OCI-LY3 (cell line): Measurements from ENCODE around the gene MUC16.

ENCODE experiments used
- H2AFZ ChIP-seq: fragments of 200-600, 300-600 bp; shearing (Covaris generic); 2 replicates; pipeline ENCODE4 v1.6.0; 2014; ENCODE audit warnings: antibody characterized with exemption, low read depth, low read length
- H3K27ac ChIP-seq: fragments of 200-600, 300-600 bp; sonication (generic); 2 replicates; pipeline ENCODE4 v1.5.1; 2014; ENCODE audit warnings: mild to moderate bottlenecking, low read length, moderate library complexity, mixed read lengths
- H3K27me3 ChIP-seq: fragments of 200-600, 300-600 bp; sonication (generic); 2 replicates; pipeline ENCODE4 v1.6.1; 2014; ENCODE audit warnings: low read depth, low read length, mixed read lengths
- H3K36me3 ChIP-seq: fragments of 200-600, 300-600 bp; sonication (generic); replicated peaks from 2 replicates; pipeline ENCODE3; 2014; ENCODE audit warnings: low read depth, low read length, mixed read lengths
- H3K4me1 ChIP-seq: fragments of 300-600, 200-600 bp; sonication (generic); 2 replicates; pipeline ENCODE4 v1.6.1; 2014; ENCODE audit warnings: low read length, mixed read lengths
- H3K4me2 ChIP-seq: fragments of 200-600, 300-600 bp; sonication (generic); 2 replicates; pipeline ENCODE4 v1.6.1; 2014; ENCODE audit warnings: low read length, mixed read lengths
- H3K4me3 ChIP-seq: fragments of 300-600, 200-600 bp; sonication (generic); 2 replicates; pipeline ENCODE4 v1.5.1; 2014; ENCODE audit warnings: antibody characterized with exemption, mild to moderate bottlenecking, low read length, moderate library complexity
- H3K79me2 ChIP-seq: fragments of 300-600, 200-600 bp; shearing (Covaris generic); 2 replicates; pipeline ENCODE4 v1.6.1; 2014; ENCODE audit warnings: mild to moderate bottlenecking, low read length, mixed read lengths
- H3K9ac ChIP-seq: fragments of 300-600, 200-600 bp; shearing (Covaris generic); 2 replicates; pipeline ENCODE4 v1.6.0; 2014; ENCODE audit warnings: mild to moderate bottlenecking, low read length, moderate library complexity
- H3K9me3 ChIP-seq: fragments of 200-600, 300-600 bp; shearing (Covaris generic); 2 replicates; pipeline ENCODE4 v1.6.1; 2014; ENCODE audit warnings: low read length, mixed read lengths; ENCODE audit not compliant: insufficient read depth
- H4K20me1 ChIP-seq: fragments of 200-600, 300-600 bp; sonication (generic); 2 replicates; pipeline ENCODE4 v1.6.1; 2016; ENCODE audit warnings: low read length, mixed read lengths; ENCODE audit not compliant: insufficient read depth
- EZH2phosphoT487 ChIP-seq: fragments of 200-600 bp; shearing (Covaris generic); IDR thresholded peaks from 2 replicates; pipeline ENCODE4 v1.6.1; 2018; ENCODE audit warnings: antibody characterized with exemption, mixed run types, low read depth
- TF ChIP-seq, protein P1 (sequence below): fragments of 200-600, 300-600 bp; sonication (generic); IDR thresholded peaks from 2 replicates; pipeline ENCODE4 v1.5.1; 2014; ENCODE audit warnings: antibody characterized with exemption, low read length, low read depth

Gene MUC16

DNA sequence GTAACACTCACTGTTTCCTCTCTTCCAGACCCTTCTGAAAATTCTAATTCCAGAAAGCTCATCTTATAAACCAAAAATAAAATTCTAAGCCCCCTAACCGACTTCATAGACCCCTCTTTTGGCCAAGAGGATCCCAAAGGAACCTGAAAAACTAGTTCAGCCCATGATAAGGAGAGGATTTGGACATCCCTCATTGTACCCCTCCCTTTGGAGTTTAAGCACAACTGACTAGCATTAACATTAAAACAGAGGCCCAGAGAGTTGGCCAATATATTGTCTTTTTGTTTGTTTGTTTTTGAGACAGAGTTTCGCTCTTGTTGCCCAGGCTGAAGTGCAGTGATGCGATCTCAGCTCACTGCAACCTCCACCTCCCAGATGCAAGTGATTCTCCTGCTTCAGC, 34.2 kb upstream of the MUC16 start:
- Histone ChIP-seq H3K27ac (no peak overlapping the region), H3K4me3 (no peak overlapping the region), H3K79me2 (no peaks in the 10 kb centered on the region), H3K9me3 (no peaks in the 10 kb centered on the region), H3K36me3 (no peaks in the 10 kb centered on the region), H3K9ac (no peak overlapping the region), H2AFZ (no peak overlapping the region), H3K27me3 (no peaks in the 10 kb centered on the region), H3K4me2 (no peak overlapping the region), H3K4me1 (no peaks in the 10 kb centered on the region), H4K20me1 (no peaks in the 10 kb centered on the region)
- no peak for TF ChIP-seq EZH2phosphoT487
- TF ChIP-seq, protein P1, sequence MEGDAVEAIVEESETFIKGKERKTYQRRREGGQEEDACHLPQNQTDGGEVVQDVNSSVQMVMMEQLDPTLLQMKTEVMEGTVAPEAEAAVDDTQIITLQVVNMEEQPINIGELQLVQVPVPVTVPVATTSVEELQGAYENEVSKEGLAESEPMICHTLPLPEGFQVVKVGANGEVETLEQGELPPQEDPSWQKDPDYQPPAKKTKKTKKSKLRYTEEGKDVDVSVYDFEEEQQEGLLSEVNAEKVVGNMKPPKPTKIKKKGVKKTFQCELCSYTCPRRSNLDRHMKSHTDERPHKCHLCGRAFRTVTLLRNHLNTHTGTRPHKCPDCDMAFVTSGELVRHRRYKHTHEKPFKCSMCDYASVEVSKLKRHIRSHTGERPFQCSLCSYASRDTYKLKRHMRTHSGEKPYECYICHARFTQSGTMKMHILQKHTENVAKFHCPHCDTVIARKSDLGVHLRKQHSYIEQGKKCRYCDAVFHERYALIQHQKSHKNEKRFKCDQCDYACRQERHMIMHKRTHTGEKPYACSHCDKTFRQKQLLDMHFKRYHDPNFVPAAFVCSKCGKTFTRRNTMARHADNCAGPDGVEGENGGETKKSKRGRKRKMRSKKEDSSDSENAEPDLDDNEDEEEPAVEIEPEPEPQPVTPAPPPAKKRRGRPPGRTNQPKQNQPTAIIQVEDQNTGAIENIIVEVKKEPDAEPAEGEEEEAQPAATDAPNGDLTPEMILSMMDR: no peak

DNA sequence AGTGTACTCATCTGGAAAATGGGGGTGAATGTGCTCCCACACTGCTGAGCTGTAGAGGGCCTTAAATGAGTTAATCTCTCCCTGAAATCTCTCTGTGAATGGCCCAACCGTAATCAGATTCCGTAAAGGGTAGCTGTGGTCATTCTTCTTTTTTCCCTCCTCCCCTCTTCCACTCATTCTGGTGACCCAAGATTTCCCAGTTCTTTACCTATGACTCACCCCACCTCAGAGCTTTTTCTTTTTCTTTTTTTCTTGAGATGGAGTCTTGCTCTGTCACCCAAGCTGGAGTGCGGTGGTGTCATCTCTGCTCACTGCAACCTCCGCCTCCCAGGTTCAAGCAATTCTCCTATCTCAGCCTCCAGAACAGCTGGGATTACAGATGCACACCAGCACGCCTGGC, 33.3 kb upstream of the MUC16 start:
- no peak for TF ChIP-seq EZH2phosphoT487
- TF ChIP-seq, protein P1: no peak
- Histone ChIP-seq H2AFZ (no peak overlapping the region), H3K4me2 (no peak overlapping the region)

DNA sequence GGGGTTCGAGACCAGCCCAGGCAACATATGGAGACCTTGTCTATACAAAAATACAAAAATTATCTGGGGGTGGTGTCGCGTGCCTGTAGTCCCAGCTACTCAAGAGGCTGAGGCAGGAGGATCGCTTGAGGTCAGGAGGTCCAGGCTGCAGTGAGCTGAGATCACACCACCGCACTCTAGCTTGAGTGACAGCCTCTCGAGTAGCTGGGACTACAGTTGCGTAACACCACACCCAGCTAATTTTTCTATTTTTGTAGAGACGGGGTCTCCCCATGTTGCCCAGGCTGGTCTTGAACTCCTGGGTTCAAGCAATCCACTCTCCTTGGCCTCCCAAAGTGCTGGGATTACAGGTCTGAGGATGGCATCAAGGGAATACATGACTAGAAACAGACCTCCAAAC, 30.8 kb upstream of the MUC16 start:
- Histone ChIP-seq H3K36me3 (no peaks in the 10 kb centered on the region), H3K9ac (no peak overlapping the region), H3K9me3 (no peaks in the 10 kb centered on the region), H3K4me1 (no peaks in the 10 kb centered on the region), H3K4me2 (no peak overlapping the region), H4K20me1 (no peaks in the 10 kb centered on the region), H3K27me3 (no peaks in the 10 kb centered on the region), H3K27ac (no peak overlapping the region), H3K79me2 (no peaks in the 10 kb centered on the region), H2AFZ (no peak overlapping the region), H3K4me3 (no peak overlapping the region)
- TF ChIP-seq EZH2phosphoT487: no peak
- TF ChIP-seq, protein P1: no peak

More for the DNA sequence above, 33.3 kb upstream of the MUC16 start:
- H4K20me1 ChIP-seq: no peaks in the 10 kb centered on the region
- no peaks in the 10 kb centered on the region for H3K79me2 ChIP-seq
- no peaks in the 10 kb centered on the region for H3K27me3 ChIP-seq
- H3K9ac ChIP-seq: no peak overlapping the region
- no peaks in the 10 kb centered on the region for H3K9me3 ChIP-seq
- H3K27ac ChIP-seq: no peak overlapping the region
- H3K4me1 ChIP-seq: no peaks in the 10 kb centered on the region
- H3K36me3 ChIP-seq: no peaks in the 10 kb centered on the region
- H3K4me3 ChIP-seq: no peak overlapping the region

DNA sequence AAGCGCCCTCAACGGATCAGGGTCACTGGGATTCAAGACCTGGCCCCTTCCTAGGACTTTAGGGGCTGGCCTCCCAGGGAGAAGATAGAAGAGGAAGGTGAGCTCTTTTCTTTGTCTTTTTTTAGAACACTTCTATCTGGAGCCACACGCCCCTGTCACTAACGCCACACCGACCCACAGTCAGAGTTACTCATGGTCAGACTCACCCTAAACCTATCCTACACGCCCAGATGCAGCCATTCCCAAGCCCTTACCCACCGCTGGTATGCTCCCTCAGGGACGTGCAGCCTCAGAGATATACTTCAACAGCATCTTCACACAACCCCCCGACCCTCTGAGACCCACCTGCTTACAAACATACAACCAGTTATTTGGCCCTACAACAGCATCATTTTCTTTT, 29.9 kb upstream of the MUC16 start:
- Histone ChIP-seq H3K4me1 (no peaks in the 10 kb centered on the region), H2AFZ (no peak overlapping the region), H3K4me3 (no peak overlapping the region), H3K9me3 (no peaks in the 10 kb centered on the region), H3K79me2 (no peaks in the 10 kb centered on the region), H4K20me1 (no peaks in the 10 kb centered on the region), H3K9ac (no peak overlapping the region), H3K4me2 (no peak overlapping the region), H3K27me3 (no peaks in the 10 kb centered on the region), H3K36me3 (no peaks in the 10 kb centered on the region), H3K27ac (no peak overlapping the region)
- no peak for TF ChIP-seq EZH2phosphoT487
- TF ChIP-seq, protein P1: no peak
